Right atrium auricular region (tissue), 2 donors: Measurements from ENCODE around the gene PLD4. TPM values are rescaled to one million over a fixed set of nuclear protein-coding genes. Genes with fewer than 3 reads are reported as not detected.

Experiments used
- DNase-seq: peaks from one replicate; pipeline ENCODE4 v3.0.0-alpha.2; 2019; ENCODE audit warnings: low spot score
- H3K27ac ChIP-seq, 2 donors: fragments of 200-600 bp; sonication (generic); 1 replicate in 1 of 2; 2 replicates in 1 of 2; pipeline ENCODE4 v1.5.1; 2016 to 2019
- H3K27me3 ChIP-seq, 2 donors: fragments of 200-600 bp; sonication (generic); one replicate each; pipeline versions ENCODE4 v1.5.1 to v1.6.0; 2017 to 2019
- H3K36me3 ChIP-seq: fragments of 200-600 bp; sonication (generic); one replicate; pipeline ENCODE4 v1.5.1; 2016
- H3K4me1 ChIP-seq, 2 donors: fragments of 200-600 bp; sonication (generic); one replicate each; pipeline versions ENCODE4 v1.5.1 to v1.6.0; 2017 to 2019
- H3K4me3 ChIP-seq, 2 donors: fragments of 200-600 bp; sonication (generic); 1 replicate in 1 of 2; 2 replicates in 1 of 2; pipeline ENCODE4 v1.5.1; 2017 to 2019; ENCODE audit warnings: mild to moderate bottlenecking in 1 of 2, moderate library complexity in 1 of 2
- H3K9me3 ChIP-seq, 2 donors: fragments of 200-600 bp; sonication (generic); one replicate each; pipeline ENCODE4 v1.5.1; 2019
- CTCF ChIP-seq, 2 donors: fragments of 200-600 bp; sonication (generic); IDR thresholded peaks; one replicate each; pipeline ENCODE4 v1.5.1; 2019; ENCODE audit warnings: antibody characterized with exemption in 2 of 2
- total RNA-seq, 2 donors: library from RNA; depleted of rRNA; stranded (reverse); fragments of >200 nt; gene quantifications; one replicate each; pipeline ENCODE4 v1.1.0, GENCODE V29; 2016

The PLD4 gene
- total RNA-seq, 2 donors from 2014 or later, result 0.08 TPM; not detected in 1

GRCh38 chr14:104925214-104925854 is 655 bp downstream of the PLD4 start:
- no peak overlapping the region for H3K4me3 ChIP-seq

GRCh38 chr14:104925855-104926609 is 1.4 kb downstream of the PLD4 start:
- no peaks in the 10 kb centered on the region for H3K27me3 ChIP-seq
- no peaks in the 10 kb centered on the region for H3K36me3 ChIP-seq
- no peak for TF ChIP-seq CTCF (IDR thresholded peaks at IDR 0.05)
- no peak for DNase-seq
- no peak overlapping the region for H3K4me3 ChIP-seq
- no peaks in the 10 kb centered on the region for H3K4me1 ChIP-seq
- no peak overlapping the region for H3K27ac ChIP-seq
- H3K9me3 ChIP-seq, result peaks cover 0 to 9% of the 10 kb centered on the region in 2 donors

More at GRCh38 chr14:104925214-104925854, 655 bp downstream of the PLD4 start:
- H3K27ac ChIP-seq, result no peak overlapping the region
- no peaks in the 10 kb centered on the region for H3K27me3 ChIP-seq
- H3K4me1 ChIP-seq, result no peaks in the 10 kb centered on the region
- DNase-seq, result no peak
- no peaks in the 10 kb centered on the region for H3K36me3 ChIP-seq
- H3K9me3 ChIP-seq, result peaks cover 0 to 9% of the 10 kb centered on the region in 2 donors
- TF ChIP-seq CTCF (IDR thresholded peaks at IDR 0.05), result no peak

GRCh38 chr14:104926619-104927431 is 2.1 kb downstream of the PLD4 start:
- TF ChIP-seq CTCF (IDR thresholded peaks at IDR 0.05), result no peak
- Histone ChIP-seq H3K27ac (no peak overlapping the region), H3K27me3 (no peaks in the 10 kb centered on the region), H3K4me3 (no peak overlapping the region), H3K36me3 (no peaks in the 10 kb centered on the region), H3K9me3 (peaks cover 0 to 9% of the 10 kb centered on the region in 2 donors), H3K4me1 (peaks cover 0 to 2% of the 10 kb centered on the region in 2 donors)
- DNase-seq, result no peak

GRCh38 chr14:104927432-104927816 is 2.7 kb downstream of the PLD4 start:
- H3K27ac ChIP-seq, result no peak overlapping the region
- no peak overlapping the region for H3K4me3 ChIP-seq
- no peak for TF ChIP-seq CTCF (IDR thresholded peaks at IDR 0.05)
- peaks cover 0 to 8% of the 10 kb centered on the region in 2 donors for H3K4me1 ChIP-seq
- no peak for DNase-seq
- no peaks in the 10 kb centered on the region for H3K27me3 ChIP-seq
- peaks cover 0 to 9% of the 10 kb centered on the region in 2 donors for H3K9me3 ChIP-seq
- no peaks in the 10 kb centered on the region for H3K36me3 ChIP-seq

GRCh38 chr14:104927901-104928300 is 3.2 kb downstream of the PLD4 start:
- Histone ChIP-seq H3K27me3 (no peaks in the 10 kb centered on the region), H3K36me3 (no peaks in the 10 kb centered on the region), H3K9me3 (peaks cover 0 to 9% of the 10 kb centered on the region in 2 donors), H3K27ac (no peak overlapping the region), H3K4me1 (peaks cover 0 to 13% of the 10 kb centered on the region in 2 donors), H3K4me3 (no peak overlapping the region)
- DNase-seq, result no peak
- no peak for TF ChIP-seq CTCF (IDR thresholded peaks at IDR 0.05)
